ENCODE data around the gene ZNF831. TPM values are rescaled to one million over a fixed set of nuclear protein-coding genes. Genes with fewer than 3 reads are reported as not detected.

ZNF831 gene
- polyA plus RNA-seq (ENCODE audit: insufficient read length in 3 of 3): under 1 TPM; 0.09 TPM
- long read RNA-seq, donor 1: 0 reads
- long read RNA-seq, donor 2: 0 reads
- long read RNA-seq, donor 3: 0 reads
- long read RNA-seq, donor 4: 0 reads
- long read RNA-seq, donor 5: 0 reads
- long read RNA-seq, donor 6: 0 reads
- long read RNA-seq, donor 7: 0 reads
- long read RNA-seq, donor 8: 0 reads
- long read RNA-seq, donor 9: 0 reads
- long read RNA-seq, donor 10: 0 reads
- long read RNA-seq, donor 11: 0 reads
- long read RNA-seq, donor 12: 0 reads
- long read RNA-seq, donor 13: 0 reads
- long read RNA-seq, donor 14: 0 reads
- long read RNA-seq, donor 15: 0 reads
- long read RNA-seq, donor 16: 0 reads

DNA sequence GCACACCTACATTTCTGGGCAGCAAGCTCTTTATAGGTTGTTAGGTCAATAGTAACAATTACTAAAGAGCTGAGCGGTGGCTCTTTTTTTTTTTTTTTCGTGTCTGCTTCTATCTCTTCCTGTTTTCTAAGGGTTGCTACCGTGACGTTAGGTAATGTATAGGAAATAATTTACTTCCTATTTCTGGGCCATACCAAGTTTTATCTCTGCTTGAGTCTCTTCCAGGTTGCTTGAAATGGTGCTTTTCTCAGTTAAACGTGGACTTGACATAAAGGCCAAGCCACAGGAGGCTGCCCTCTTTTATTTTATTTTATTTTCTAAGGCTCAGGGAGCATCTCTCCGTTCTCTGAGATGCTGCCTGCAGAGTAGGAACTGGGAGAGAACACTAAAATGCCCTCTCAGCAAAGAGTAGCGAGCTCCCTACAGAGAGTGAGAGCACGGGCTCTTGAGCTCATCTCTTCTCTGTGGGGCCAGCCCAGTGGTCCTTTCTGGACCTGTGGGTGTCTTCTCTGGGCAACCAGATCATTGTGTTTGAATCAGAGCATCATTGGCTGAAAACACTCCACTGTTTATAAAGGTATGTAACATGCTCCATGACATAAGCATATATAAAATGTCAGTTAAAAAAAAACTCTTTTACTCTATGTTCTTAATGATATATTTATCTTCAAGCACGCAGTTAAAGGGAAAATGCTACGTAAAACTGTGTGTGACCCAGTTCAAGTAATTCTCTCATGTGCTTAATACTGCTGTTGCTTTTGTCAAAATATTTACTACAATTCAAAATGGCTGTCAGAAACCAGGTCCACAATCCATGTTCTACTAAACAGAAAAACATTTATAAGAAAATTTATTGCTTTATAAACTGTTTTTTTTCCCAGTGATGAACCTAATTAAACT lies at the start of gene ZNF831:
TSS of gene ZNF831 (plus strand) at position 191 of the 900 bp plus-strand sequence. CDS start 27,199 bp downstream, outside the sequence.
- no peak for DNase-seq

DNA sequence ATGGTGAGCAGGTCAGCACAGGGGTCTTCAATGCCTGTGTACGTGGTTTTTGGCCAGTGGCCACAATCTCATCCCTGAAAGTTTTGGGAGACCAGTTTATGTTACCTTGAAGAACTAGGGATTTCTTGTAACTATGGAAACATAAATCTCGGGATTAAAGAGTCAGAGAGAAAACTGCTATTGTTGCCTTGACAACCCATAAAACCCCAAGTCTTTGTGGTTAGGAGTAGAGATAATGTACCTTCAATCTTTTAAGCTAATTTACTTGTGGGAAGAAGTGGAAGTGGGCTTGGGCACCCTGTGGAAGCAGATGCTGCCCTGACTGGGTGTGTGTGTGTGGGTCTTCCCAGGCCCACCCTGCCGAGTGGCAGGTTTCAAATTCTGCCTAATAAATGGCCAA lies 46.1 kb upstream of the ZNF831 start:
- DNase-seq: no peak

DNA sequence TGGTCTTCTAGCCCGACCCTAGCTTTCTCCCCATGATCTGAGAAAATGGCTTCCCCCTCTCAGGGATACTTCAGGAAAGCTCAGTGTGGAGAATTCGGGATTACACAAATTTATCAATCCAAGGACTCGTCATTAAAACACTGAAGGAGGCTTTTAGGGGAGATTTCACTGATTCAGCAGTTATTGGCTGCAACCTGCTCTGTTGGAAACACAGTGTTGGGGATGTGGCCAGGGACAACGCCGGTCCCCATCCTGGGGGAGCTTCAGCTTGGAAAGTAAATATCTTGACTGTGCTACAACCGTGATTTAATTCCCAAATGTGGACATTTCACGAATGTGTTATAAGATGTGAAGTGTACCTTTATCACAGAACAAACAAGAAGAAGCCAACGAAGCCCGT lies 44.8 kb upstream of the ZNF831 start:
- DNase-seq: no peak

DNA sequence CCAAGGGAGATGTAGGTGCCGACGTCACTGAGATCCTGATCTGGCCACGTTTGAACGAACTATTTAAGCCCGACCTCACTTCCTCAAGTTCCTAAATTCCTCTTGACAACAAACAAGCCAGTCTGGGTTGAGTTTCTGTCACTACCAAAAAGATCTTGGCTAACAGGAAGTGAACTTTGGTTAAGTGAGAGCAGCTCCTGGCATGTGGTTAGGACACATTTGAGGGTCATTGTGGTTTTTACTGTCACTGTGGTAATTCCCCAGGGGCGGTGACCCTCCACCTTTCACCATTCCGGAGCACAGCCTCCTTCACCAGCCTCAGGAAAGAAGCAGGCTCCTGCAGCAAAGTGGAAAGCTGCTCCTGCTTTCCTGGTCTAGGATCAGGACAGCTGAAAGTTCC lies 43.1 kb upstream of the ZNF831 start:
- no peak for DNase-seq

DNA sequence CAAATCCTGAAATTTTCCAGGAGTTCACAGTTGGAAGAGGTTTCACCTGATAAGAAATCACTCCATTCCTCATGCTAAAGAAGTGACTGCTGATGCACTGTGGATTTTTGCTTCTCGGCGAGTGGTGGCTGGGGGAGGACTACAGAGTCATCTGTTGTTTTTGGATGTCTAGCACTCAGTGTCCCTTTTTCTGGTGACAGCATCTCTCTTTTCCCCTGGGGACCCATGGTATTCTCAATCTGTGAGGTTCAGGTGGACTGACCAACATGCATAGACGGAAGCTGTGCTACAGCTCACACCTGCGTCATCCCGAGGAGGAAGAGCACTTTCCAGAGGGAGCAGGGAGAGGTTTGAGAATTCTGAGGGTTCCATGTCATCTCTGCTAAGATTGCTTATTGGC lies 42.7 kb upstream of the ZNF831 start:
- DNase-seq: no peak

DNA sequence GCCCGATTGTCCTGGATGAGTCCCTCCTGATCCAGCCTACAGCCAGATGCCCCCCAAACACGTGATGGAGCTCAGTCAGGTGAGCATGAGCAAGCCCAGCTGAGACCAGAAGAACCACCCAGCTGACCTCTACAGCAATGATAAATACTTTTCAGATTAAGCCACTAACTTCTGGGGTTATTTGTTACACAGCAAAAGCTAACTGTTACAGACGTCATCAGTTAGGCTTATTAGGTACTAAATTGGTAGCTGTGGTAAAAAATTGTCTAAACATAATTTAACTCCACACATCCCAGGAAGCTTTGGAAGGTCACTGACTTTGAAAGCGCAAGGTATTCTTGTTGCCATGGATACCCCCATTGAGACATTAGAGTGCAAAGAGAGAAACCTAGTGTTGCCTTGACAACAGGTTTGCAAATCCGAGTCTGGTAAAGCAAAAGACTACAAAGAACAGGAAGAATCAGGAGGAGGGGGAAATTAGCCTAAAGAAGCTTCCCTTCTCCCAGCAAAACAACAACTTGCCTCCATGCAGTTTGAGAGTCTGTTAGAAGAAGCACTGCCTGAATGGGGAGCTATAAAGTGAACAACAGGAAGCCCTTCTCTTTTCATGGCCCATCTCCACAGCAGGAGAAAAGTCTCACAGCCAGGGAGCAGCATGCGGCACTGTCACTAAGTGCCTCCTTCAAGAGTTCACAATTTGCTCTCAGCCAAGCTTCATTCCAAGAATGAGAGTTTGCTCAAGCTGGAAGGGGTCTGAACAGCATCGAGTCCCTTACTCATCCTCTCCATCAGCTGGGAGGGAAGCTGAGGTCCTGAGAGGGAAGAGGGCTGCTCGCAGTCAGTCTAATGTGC lies 41.7 kb upstream of the ZNF831 start:
- no peak for DNase-seq

DNA sequence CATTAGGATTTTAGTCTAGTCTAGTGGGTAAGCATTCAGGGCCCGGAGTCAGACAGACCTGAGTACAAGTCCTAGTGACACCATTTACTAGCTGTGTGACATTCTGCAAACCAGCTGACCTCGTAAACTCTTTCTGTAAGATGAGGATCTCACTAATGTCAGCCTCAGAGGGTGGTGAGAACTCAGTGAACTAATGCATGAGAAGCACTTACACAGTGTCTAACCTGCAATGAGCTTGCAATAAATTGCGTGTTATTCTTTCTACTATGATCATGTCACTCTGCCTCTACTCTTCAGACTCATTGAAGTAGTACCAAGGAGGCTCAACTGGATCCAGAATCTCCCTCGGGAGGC lies 41.1 kb upstream of the ZNF831 start:
- no peak for DNase-seq

DNA sequence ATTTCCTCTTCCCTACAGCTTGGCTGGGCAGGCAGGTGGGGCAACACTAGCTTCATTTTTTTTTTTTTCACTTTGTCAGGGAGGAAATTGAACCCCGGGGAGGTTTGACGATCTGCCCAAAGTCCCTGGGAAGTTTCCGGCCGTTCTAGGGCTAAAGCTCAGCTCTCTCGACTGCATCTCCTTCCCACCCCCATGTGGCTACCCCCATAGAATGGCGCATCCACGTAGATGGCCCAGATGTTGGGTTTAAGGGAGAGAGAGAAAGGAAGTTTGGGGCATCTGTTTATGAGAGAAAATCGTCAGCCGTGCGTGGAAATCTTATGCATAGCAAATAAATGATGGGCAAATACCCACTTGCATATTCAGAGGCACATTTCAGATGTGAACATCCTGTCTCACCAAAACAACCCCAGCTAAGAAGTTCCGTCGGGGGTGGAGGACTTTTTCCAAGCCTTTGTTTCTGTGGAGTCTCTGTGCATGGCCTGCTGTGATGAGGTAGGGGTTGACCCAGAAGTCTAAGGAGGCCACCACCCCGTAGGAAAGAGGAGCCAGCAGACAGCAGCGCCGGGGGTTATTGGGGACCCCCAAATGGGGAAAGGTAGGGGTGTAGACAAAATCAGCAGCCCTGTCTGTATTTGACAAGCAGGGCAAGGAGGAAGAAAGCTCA lies 40.5 kb upstream of the ZNF831 start:
- no peak for DNase-seq

DNA sequence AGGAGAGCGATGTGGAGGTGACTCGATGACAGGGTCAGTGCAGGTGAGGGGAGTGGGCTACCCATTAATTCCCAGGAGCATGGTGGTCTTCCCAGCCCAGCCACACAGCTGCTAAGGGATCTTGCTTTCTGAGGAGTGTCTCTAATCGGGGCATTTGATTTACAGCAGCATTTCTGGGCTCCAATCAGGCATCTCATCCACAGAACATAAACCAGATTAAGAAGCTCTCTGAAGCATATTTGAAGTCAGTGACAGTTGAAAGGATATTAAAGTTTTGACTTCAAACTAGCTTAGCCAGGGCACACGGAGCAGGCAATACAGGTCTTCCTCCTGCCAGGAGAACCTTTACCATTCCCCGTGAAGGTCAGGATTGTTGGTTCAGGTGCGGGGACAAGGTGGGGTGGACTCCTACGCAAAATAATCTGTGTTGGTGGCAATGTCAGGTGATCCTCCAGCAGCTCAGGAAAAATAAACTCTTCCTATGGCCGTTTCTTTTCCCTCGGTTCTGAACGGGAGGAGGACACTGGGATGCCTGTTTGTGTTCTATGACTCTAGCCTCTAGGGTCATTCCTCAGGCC lies 39.9 kb upstream of the ZNF831 start:
- DNase-seq: peak; percentile 66

DNA sequence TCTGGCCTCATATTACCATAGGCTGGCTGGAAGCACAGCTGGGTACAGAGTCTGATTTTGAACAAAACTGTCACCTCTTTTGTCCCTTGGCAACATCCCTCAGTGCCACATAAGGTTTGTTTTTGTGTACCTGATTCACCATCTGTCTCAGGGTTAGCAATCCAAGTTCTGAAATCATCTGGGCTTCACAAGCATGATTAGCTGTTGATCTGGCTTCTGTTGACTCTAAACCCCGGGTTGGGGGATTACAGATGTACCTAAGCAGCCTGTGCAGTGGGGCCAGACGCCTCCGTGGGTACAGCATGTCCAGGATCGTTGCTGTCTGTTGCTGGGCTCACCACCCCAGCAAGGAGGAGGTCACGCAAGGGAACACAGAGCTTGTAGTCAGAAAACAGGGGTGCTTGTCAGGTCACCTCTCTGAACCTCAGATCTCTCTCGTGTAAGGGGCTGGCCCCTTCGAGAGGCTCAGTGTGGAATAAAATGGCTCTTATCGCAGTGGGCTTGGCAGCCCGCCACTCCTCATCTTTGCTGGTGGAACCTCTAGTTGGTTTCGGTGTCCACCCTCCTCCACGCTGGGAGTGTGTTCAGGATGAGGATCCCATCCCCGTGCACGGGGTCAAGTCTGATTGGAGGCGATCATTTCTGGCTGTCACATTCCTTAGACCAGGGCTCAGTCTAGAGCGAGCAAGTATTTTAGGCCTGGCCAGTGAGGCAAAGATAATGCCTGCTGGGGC lies 39.2 kb upstream of the ZNF831 start:
- DNase-seq: no peak

DNA sequence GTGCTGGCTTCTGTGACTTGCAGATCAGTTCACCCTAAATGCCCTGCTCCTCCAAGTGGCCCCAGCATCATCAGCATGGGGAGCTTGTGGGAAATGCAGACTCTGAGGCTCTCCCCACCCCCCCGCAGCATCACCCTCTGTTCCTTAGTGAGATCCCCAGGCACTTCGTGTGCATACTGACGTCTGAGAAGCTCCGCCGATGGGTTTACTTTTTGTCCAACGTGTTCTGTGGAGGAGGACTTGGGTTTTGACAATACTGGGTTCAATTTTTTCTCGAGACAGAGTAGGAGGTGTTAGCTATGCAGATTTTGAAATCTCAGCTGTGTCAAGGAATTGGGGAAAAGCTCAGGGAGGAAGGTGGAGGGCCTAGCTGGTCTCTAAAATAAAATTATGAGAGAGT lies 38.3 kb upstream of the ZNF831 start:
- DNase-seq: no peak

DNA sequence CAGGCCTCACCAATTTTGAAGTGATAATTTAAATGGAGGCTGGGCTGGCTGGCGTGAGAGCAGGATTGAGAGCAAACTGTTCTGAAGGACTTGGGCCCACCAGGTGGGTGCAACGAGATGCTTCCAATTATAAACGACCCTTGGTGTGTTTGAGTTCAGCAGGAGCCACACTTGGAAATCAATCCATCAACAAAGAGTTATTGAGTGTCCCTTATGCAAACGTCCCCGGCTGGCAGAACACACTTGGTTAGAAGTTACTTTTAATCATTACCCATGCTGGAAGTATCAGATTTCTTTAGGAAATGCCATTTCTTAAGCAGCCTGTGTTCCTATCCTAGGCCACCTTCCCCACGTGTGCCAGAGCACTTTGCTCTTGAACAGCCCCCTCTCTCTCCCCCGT lies 37.8 kb upstream of the ZNF831 start:
- no peak for DNase-seq

DNA sequence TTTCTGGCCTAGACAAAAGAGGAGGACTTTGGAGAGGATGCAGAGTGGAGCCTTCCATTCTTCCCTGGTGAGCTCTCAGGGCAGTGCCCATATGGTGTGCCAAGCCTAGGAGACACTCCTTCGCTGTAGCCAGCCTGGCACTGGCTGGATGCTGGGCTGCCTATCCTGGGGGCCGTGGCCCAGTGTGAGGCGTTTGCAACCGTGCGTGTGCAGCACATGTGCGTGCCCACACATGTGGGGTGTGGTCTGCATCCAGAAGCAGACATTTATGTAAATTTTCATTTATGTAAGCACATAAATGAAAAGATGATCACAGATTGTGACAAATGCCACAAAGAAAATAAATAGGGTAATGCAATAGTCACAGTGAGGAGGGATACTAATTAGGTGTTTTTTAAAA lies 35.8 kb upstream of the ZNF831 start:
- no peak for DNase-seq

DNA sequence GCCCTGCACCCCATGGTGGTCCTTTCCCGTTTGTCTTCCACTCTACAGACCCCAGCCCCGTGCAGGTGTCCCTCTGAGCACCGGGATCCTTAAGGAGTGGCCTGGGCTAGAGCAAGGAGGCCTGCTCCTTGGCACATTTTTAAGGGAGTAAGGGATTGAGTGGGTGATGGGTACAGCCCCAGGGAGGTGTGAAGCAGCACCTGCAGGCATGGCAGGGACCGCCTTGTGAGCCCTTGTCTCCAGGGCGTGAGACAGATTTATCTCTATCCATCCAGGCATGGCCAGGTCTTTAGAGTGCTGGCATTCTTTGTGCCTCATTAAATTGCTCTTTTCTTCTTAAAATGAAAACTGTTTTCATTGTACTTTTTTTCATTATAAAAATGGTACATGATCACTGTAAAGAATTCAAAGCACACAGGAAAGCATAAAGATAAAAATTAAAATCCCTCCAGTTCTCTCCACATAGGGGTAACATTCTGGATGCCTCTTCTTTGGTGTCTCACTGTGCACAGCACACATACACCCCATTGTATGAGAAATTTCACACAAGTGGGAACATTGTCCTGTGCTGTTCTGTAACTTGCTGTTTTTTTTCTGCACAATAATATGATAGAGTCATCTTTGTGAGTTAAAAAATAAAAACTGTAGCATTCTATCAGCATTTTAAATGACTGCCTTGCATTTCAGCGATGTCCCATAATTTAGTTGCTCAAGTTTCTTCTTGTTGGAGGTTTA lies 31.9 kb upstream of the ZNF831 start:
- DNase-seq: no peak

DNA sequence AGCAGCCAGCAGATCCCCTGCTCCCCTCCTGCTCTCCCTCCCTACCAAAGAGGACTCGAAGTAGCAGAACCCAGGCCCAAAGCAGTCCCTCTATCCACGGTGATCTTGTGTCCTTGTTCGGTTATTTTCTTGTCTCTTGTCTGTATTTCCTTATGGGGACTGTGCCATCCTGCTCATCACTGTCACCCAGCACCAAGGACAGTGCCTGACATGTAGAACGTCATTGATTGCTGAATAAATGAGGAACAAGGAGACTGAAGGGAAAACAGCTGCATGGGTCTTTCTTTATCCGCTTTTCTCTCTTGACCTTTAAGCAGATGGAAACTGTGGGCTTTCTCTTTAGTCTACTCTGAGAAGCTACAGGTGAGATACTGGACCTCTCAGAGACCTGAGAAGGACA lies 29.4 kb upstream of the ZNF831 start:
- no peak for DNase-seq

DNA sequence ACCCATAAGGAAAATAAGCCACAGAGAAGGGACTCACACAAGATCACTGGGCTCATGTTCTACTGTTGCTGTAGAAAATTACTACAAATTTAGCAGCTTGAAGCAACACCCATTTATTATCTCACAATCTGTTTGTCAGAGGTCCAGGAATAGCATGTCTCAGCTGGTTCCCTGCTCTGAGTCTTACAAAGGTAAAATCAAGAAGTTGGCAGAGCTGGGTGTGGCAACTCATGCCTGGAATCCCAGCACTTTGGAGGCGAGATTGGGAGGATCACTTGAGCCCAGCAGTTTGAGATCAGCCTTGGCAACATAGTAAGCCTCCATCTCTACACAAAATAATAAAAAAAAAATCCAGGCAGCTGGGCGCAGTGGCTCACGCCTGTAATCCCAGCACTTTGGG lies 28.5 kb upstream of the ZNF831 start:
- DNase-seq: no peak

DNA sequence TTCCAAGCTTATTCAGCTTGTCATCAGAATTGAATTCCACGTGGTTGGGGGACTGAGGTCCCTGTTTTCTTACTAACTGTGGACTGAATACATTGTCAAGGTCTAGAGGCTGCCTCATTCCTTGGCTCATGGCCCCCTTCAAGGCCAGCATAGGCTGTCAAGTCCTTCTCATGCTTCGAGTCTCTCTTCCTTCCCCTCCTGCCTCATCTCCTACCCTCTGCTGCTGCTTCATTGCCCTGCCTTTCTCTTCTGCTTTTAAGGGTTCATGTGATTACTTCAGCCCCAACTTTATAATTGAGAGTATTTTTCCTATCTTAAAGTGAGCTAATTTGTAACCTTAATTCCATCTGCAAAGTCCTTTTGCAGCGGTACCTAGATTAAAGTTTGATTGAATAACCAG lies 27.6 kb upstream of the ZNF831 start:
- no peak for DNase-seq

DNA sequence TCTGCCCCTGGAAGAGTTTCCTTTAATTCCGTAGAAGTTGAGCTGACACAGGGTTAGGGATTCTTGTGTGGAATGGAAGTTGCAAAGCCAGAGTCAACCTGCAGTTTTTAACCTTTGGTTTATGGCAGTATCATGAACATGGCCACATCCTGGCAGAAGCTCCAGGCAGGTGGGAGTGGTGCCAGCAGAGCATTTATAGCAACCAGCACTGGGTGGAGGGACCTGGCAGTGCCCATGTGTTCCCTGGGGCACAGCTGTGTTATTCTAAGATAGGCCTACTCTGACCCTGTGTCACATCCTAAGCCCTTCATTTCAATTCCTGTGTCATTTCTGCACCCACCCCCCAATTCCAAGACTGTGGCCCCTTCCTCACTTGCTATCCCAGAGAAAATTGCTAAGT lies 26.1 kb upstream of the ZNF831 start:
- DNase-seq: no peak

DNA sequence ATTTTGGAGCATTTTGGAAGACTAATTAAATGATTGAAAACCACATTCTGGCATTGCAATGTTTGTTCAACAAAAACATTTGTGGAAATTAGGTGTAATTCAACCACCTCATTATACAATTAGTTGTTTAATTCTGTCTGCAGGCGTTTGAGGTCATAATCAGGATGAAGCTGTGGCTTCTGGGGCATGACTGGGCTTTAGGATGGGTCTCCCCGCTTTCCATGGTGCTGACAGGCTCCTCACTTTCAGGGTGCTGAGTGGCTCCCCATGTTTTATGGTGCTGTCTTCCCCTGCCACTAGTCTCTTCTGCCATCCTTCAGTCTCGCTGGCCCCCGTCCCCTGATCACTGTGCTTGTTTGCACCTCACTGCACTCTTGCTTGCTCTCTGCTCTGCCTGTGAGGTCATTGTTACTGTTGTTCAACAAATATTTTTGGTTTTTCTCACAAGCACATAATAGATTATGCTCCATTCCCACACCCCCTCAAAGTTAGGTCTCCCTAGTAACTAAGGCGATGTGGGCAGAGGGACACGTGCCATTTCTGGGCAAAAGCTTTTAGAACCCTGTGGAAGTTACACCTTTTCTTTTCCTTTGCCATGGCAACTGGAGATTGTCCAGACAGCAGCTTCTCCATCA lies 25.4 kb upstream of the ZNF831 start:
- no peak for DNase-seq

DNA sequence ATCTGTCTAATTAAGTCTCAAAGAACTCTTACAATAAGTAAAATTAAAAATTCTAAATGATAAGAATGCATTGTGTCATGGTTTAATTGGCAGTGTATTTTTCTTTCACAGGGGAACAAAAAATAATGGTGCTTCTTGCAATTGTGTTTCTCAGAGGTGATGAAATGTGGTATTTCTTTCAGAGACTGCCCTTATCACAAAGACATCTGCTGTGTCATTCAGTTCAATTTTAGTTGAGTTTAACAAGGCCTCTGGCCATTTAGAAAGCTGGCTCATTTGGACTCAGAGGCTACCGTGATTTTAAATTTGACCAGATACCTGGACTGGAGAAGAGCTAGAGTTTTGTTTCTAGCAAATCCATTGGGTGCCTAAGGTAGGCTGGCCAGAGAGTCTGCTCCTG lies 23.6 kb upstream of the ZNF831 start:
- no peak for DNase-seq
